Suprapubic skin (tissue), 4 donors: ENCODE data around the gene GCLM.

Experiments
- CTCF ChIP-seq, 2 donors: fragments of 200-600 bp in 1 of 2; fragments of 450-650 bp in 1 of 2; sonication (generic) in 1 of 2; IDR thresholded peaks; one replicate each; pipeline ENCODE4 v1.5.1; 2016 to 2019; ENCODE audit warnings: antibody characterized with exemption in 2 of 2, mild to moderate bottlenecking in 1 of 2, moderate library complexity in 1 of 2
- POLR2A ChIP-seq, 2 donors: fragments of 450-650 bp; IDR thresholded peaks; one replicate each; pipeline ENCODE4 v1.6.1; 2017; ENCODE audit warnings: antibody characterized with exemption in 2 of 2, mild to moderate bottlenecking in 2 of 2, moderate library complexity in 2 of 2
- POLR2AphosphoS5 ChIP-seq, 3 donors: sonication (generic); formaldehyde crosslinking; IDR thresholded peaks; one replicate each; pipeline ENCODE4 v1.6.1; 2017; ENCODE audit warnings: antibody characterized with exemption in 3 of 3

GRCh38 chr1:93837961-93838360, 71.3 kb downstream of the GCLM start:
- TF ChIP-seq CTCF (IDR thresholded peaks at IDR 0.05) (no peak), POLR2A (IDR thresholded peaks at IDR 0.05) (no peak), POLR2AphosphoS5 (IDR thresholded peaks at IDR 0.05) (no peak)
